NCI-H345 (cell line): ENCODE data around the gene MANSC1.
"Not testable (repeated sequence)": the region's sequence is repeated elsewhere in the genome, so short reads cannot be mapped to it uniquely, and the experiment has no call there.

Source experiments
- DNase-seq: peaks from one replicate; lab custom pipeline; 2025; lab: John Stamatoyannopoulos, UW

The MANSC1 gene

GRCh38 chr12:12323591-12323990 is 26.5 kb downstream of the MANSC1 start:
- no peak for DNase-seq

- no peak for DNase-seq
These were observed 26.9 kb downstream of the MANSC1 start for GRCh38 chr12:12323118-12323517.

- no peak for DNase-seq
These were observed 30.4 kb downstream of the MANSC1 start for GRCh38 chr12:12319451-12320183.

GRCh38 chr12:12315838-12316237 is 34.2 kb downstream of the MANSC1 start:
- DNase-seq: no peak

- DNase-seq: not testable (repeated sequence)
These were observed 39.3 kb downstream of the MANSC1 start for GRCh38 chr12:12310695-12311094.

GRCh38 chr12:12305568-12306300 is 44.3 kb downstream of the MANSC1 start:
- DNase-seq: no peak

GRCh38 chr12:12302976-12303375 is 47.1 kb downstream of the MANSC1 start:
- no peak for DNase-seq

GRCh38 chr12:12301122-12301521 is 48.9 kb downstream of the MANSC1 start:
- no peak for DNase-seq

- DNase-seq: no peak
These were observed 52.7 kb downstream of the MANSC1 start for GRCh38 chr12:12297201-12297830.

- no peak for DNase-seq
These were observed 55.6 kb downstream of the MANSC1 start for GRCh38 chr12:12294215-12295005.

GRCh38 chr12:12290206-12290605 is 59.8 kb downstream of the MANSC1 start:
- DNase-seq: no peak

- no peak for DNase-seq
These were observed 63.6 kb downstream of the MANSC1 start for GRCh38 chr12:12286441-12286840.

- no peak for DNase-seq
These were observed 67.1 kb downstream of the MANSC1 start for GRCh38 chr12:12282761-12283425.

- DNase-seq: no peak
These were observed 67.8 kb downstream of the MANSC1 start for GRCh38 chr12:12282202-12282601.

- no peak for DNase-seq
These were observed 68.9 kb downstream of the MANSC1 start for GRCh38 chr12:12281134-12281533.

- no peak for DNase-seq
These were observed 71.1 kb downstream of the MANSC1 start for GRCh38 chr12:12278899-12279298.
